Neural progenitor cell (in vitro differentiated cells): Measurements from ENCODE around the gene AFF3. TPM values are rescaled to one million over a fixed set of nuclear protein-coding genes. Genes with fewer than 3 reads are reported as not detected.

ENCODE experiments used
- DNase-seq: peaks from one replicate; pipeline ENCODE4 v3.0.0-alpha.2; 2016; ENCODE audit warnings: low spot score
- H2AFZ ChIP-seq: fragments of 200-600 bp; sonication (generic); replicated peaks from 2 replicates; pipeline ENCODE4 v1.6.1; 2016; ENCODE audit warnings: antibody characterized with exemption
- H3F3A ChIP-seq: fragments of 200-600 bp; sonication (generic); 2 replicates; pipeline ENCODE4 v1.6.1; 2016; ENCODE audit warnings: antibody characterized with exemption, low read depth
- H3K27ac ChIP-seq: fragments of 200-600 bp; sonication (generic); 2 replicates; pipeline ENCODE4 v1.5.1; 2016; ENCODE audit warnings: mild to moderate bottlenecking
- H3K27me3 ChIP-seq: fragments of 200-600 bp; sonication (generic); 2 replicates; pipeline ENCODE4 v1.6.1; 2016; ENCODE audit warnings: mild to moderate bottlenecking, moderate library complexity
- H3K36me3 ChIP-seq: fragments of 200-600 bp; sonication (generic); 2 replicates; pipeline ENCODE4 v1.5.1; 2016
- H3K4me1 ChIP-seq: fragments of 200-600 bp; sonication (generic); 2 replicates; pipeline ENCODE4 v1.6.1; 2016; ENCODE audit warnings: mixed run types
- H3K4me2 ChIP-seq: fragments of 200-600 bp; sonication (generic); 2 replicates; pipeline ENCODE4 v1.6.1; 2016
- H3K4me3 ChIP-seq: fragments of 200-600 bp; sonication (generic); 2 replicates; pipeline ENCODE4 v1.5.1; 2016
- H3K79me2 ChIP-seq: fragments of 200-600 bp; sonication (generic); 2 replicates; pipeline ENCODE4 v1.6.1; 2016; ENCODE audit warnings: low read depth
- H3K9ac ChIP-seq: fragments of 200-600 bp; sonication (generic); 2 replicates; pipeline ENCODE4 v1.6.1; 2016
- H3K9me3 ChIP-seq: fragments of 200-600 bp; sonication (generic); 2 replicates; pipeline ENCODE4 v1.5.1; 2016; ENCODE audit warnings: low read depth
- H4K20me1 ChIP-seq: fragments of 200-600 bp; sonication (generic); 2 replicates; pipeline ENCODE4 v1.6.1; 2016; ENCODE audit warnings: low read depth
- H3K27ac Mint-ChIP-seq: 3 replicates; pipeline ENCODE4 v1.8.0; 2021; ENCODE audit warnings: mixed read lengths
- H3K27me3 Mint-ChIP-seq: 2 replicates; pipeline ENCODE4 v1.8.0; 2022; ENCODE audit warnings: low read depth, mild to moderate bottlenecking, inconsistent platforms, moderate library complexity, mixed read lengths; ENCODE audit not compliant: insufficient read depth
- H3K36me3 Mint-ChIP-seq: 3 replicates; pipeline ENCODE4 v1.8.0; 2021; ENCODE audit warnings: mixed read lengths
- H3K4me1 Mint-ChIP-seq: 3 replicates; pipeline ENCODE4 v1.8.0; 2021; ENCODE audit warnings: mixed read lengths
- H3K4me3 Mint-ChIP-seq: 3 replicates; pipeline ENCODE4 v1.8.0; 2021; ENCODE audit warnings: mild to moderate bottlenecking, moderate library complexity, mixed read lengths
- H3K9me3 Mint-ChIP-seq: 3 replicates; pipeline ENCODE4 v1.8.0; 2020; ENCODE audit warnings: mixed read lengths
- EZH2 ChIP-seq: fragments of 200-600 bp; sonication (generic); IDR thresholded peaks from 2 replicates; pipeline ENCODE4 v1.6.1; 2017; ENCODE audit warnings: antibody characterized with exemption, mild to moderate bottlenecking, moderate library complexity
- EZH2phosphoT487 ChIP-seq: fragments of 200-600 bp; sonication (generic); IDR thresholded peaks from 2 replicates; pipeline ENCODE4 v1.6.1; 2017; ENCODE audit warnings: antibody characterized with exemption
- total RNA-seq: library from RNA; depleted of rRNA; stranded (reverse); fragments of >200 nt; gene quantifications from 2 replicates; pipeline ENCODE4 v1.2.3, GENCODE V29; 2015; ENCODE audit warnings: low replicate concordance
- TF ChIP-seq, protein P1 (sequence below): fragments of 200-600 bp; sonication (generic); IDR thresholded peaks from 2 replicates; pipeline ENCODE4 v1.5.1; 2017; ENCODE audit warnings: antibody characterized with exemption, mild to moderate bottlenecking

Gene AFF3
- total RNA-seq, 1 donor from 2014 or later, result 0.26 TPM

GRCh38 chr2:99903981-99904380, 238.4 kb downstream of the AFF3 start:
- Histone ChIP-seq H3K4me3 (no peak overlapping the region), H2AFZ (no peak overlapping the region), H3K36me3 (no peaks in the 10 kb centered on the region), H3K4me1 (no peaks in the 10 kb centered on the region), H3K79me2 (no peaks in the 10 kb centered on the region), H3K9ac (no peak overlapping the region), H4K20me1 (no peaks in the 10 kb centered on the region), H3K27ac (no peak overlapping the region), H3K9me3 (no peaks in the 10 kb centered on the region), H3K27me3 (no peaks in the 10 kb centered on the region), H3F3A (no peaks in the 10 kb centered on the region), H3K4me2 (no peak overlapping the region)
- no peaks in the 10 kb centered on the region for H3K36me3 Mint-ChIP-seq
- H3K9me3 Mint-ChIP-seq, result no peaks in the 10 kb centered on the region
- H3K27me3 Mint-ChIP-seq, result peaks cover 4% of the 10 kb centered on the region
- peaks cover 22% of the 10 kb centered on the region for H3K4me1 Mint-ChIP-seq
- no peak overlapping the region for H3K27ac Mint-ChIP-seq
- no peak overlapping the region for H3K4me3 Mint-ChIP-seq
- DNase-seq, result no peak
- TF ChIP-seq EZH2 (no peak), EZH2phosphoT487 (no peak)
- TF ChIP-seq, protein P1, sequence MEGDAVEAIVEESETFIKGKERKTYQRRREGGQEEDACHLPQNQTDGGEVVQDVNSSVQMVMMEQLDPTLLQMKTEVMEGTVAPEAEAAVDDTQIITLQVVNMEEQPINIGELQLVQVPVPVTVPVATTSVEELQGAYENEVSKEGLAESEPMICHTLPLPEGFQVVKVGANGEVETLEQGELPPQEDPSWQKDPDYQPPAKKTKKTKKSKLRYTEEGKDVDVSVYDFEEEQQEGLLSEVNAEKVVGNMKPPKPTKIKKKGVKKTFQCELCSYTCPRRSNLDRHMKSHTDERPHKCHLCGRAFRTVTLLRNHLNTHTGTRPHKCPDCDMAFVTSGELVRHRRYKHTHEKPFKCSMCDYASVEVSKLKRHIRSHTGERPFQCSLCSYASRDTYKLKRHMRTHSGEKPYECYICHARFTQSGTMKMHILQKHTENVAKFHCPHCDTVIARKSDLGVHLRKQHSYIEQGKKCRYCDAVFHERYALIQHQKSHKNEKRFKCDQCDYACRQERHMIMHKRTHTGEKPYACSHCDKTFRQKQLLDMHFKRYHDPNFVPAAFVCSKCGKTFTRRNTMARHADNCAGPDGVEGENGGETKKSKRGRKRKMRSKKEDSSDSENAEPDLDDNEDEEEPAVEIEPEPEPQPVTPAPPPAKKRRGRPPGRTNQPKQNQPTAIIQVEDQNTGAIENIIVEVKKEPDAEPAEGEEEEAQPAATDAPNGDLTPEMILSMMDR, result no peak

DNA sequence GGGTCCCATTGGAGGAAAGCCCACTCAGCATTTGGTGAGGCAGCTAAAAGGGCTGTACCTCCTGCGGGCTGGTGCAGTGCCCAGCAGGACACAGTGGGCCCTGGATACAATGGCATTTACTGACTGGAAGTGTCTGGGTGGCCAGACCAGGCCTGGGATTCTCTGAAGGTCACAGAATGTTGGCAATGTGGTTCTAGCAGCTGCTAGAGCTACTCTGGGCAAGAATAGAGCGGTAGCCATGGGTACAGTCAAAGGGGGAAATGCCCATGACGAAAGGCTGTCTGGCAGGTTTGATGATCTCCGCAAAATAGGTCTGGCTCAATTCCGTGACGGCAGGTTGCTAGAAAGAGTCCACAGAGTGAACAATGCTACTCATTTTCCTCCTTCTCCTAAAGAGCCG, 241.8 kb downstream of the AFF3 start:
- Mint-ChIP-seq H3K27ac (no peak overlapping the region), H3K4me3 (no peak overlapping the region), H3K4me1 (peaks cover 25% of the 10 kb centered on the region), H3K9me3 (no peaks in the 10 kb centered on the region), H3K27me3 (peaks cover 4% of the 10 kb centered on the region), H3K36me3 (no peaks in the 10 kb centered on the region)
- Histone ChIP-seq H3K4me3 (no peak overlapping the region), H2AFZ (no peak overlapping the region), H3K27me3 (no peaks in the 10 kb centered on the region), H3K4me1 (no peaks in the 10 kb centered on the region), H3K36me3 (no peaks in the 10 kb centered on the region), H3K79me2 (no peaks in the 10 kb centered on the region), H3K4me2 (no peak overlapping the region), H4K20me1 (no peaks in the 10 kb centered on the region), H3K9me3 (no peaks in the 10 kb centered on the region), H3F3A (no peaks in the 10 kb centered on the region), H3K9ac (no peak overlapping the region), H3K27ac (no peak overlapping the region)
- DNase-seq, result no peak
- TF ChIP-seq, protein P1, result no peak
- TF ChIP-seq EZH2phosphoT487 (no peak), EZH2 (no peak)

DNA sequence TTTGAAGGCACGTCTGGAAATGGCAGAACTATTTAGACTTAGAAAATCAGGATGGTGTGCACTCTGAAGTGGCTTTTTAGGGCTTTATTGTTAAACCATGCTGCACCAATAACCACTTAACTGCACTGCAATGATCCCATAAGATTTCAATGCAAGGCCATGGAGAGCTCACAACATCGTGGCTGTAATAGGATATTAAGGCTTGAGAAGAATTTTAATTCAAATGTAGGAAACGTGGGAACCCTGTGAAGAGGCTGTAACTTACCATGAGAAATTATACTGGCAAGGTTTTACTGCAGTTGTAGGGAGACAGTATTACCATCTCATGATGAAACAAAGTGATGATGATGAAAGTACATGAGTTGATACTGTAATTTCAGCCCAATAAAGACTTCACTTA, 242.5 kb downstream of the AFF3 start:
- Mint-ChIP-seq H3K4me3 (no peak overlapping the region), H3K4me1 (peaks cover 32% of the 10 kb centered on the region), H3K36me3 (no peaks in the 10 kb centered on the region), H3K27ac (no peak overlapping the region), H3K9me3 (no peaks in the 10 kb centered on the region), H3K27me3 (peaks cover 4% of the 10 kb centered on the region)
- TF ChIP-seq, protein P1, result no peak
- TF ChIP-seq EZH2phosphoT487 (no peak), EZH2 (no peak)
- H3K4me3 ChIP-seq, result no peak overlapping the region
- H3K27ac ChIP-seq, result no peak overlapping the region
- H4K20me1 ChIP-seq, result no peaks in the 10 kb centered on the region
- no peak overlapping the region for H3K9ac ChIP-seq
- DNase-seq, result no peak
- no peak overlapping the region for H3K4me2 ChIP-seq
- no peaks in the 10 kb centered on the region for H3F3A ChIP-seq
- no peak overlapping the region for H2AFZ ChIP-seq
- no peaks in the 10 kb centered on the region for H3K4me1 ChIP-seq
- no peaks in the 10 kb centered on the region for H3K27me3 ChIP-seq
- no peaks in the 10 kb centered on the region for H3K36me3 ChIP-seq
- H3K79me2 ChIP-seq, result no peaks in the 10 kb centered on the region
- no peaks in the 10 kb centered on the region for H3K9me3 ChIP-seq
